ENCODE measurements around the gene SSC5D. TPM values are rescaled to one million over a fixed set of nuclear protein-coding genes. Genes with fewer than 3 reads are reported as not detected.

The SSC5D gene
- total RNA-seq, 1 experiment from 2014 or later: 0.86 TPM

DNA sequence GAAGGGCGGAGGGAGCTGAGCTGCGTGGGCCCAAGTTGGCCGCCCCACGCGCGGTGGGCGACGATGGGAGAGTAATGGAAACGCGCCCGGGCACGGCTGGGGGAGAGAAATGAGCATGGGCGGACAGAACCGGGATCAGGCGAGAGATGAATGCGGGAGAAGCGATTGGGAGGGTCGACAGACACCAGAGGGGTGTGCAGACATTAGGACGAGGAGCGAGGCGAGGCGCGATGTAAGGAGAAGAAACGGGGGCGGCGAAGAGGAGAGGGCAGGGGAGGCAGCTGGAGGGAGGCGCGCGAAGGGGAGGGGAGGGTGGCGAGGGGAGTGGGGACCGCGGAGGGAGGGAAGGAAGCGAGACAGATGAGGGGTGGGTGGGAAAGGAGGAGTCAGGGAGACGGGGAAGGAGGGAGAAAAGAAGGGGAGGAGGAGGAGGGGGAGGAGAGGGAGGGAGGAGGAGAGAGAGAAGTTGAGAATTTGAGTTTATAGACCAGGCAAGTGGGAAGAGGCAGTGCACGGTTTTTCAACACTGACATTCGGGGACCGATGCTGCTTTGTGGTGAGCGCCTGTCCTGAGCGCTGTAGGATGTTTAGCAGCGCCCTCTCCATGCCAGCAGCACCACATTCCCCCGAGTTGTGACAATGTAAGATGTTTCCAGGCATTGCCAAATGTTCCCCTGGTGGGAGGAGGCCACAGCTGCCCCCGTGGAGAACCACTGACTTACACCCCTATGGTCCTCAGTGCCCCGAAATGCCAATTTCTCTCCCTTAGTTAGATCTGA, 45.0 kb upstream of the SSC5D start, which contains the start of gene SHISA7:
Gene SHISA7 (minus strand): TSS at position 256 of the 779 bp plus-strand sequence. CDS start 437 bp downstream, outside the sequence.
- Histone ChIP-seq H3K9me3 (0 out of 2 replicates have a peak, but pooled peaks cover 3% of the 10 kb centered on the region), H3K4me3 (ENCODE audit: low read depth, low read length) (no peak within 1 kb of the TSS), H3K4me1 (peaks cover 11% of the 10 kb centered on the region; the same call in 1 of the 2 replicates), H3K36me3 (ENCODE audit: control insufficient read depth, insufficient read depth, low read length) (no peaks in the 10 kb centered on the region), H3K27me3 (replicated peaks; ENCODE audit: control insufficient read depth, insufficient read depth, low read length) (peaks cover 10% of the 10 kb centered on the region)
- no peaks in the 10 kb centered on the region for H3K9me3 Mint-ChIP-seq (ENCODE audit: unreplicated experiment)
- intact Hi-C loops (cut with micrococcal nuclease; ENCODE audit: unreplicated experiment): no loop called here
- no peaks in the 10 kb centered on the region for H3K4me1 Mint-ChIP-seq (ENCODE audit: low read depth, unreplicated experiment)
- ChIA-PET POLR2A (interaction anchor here (0.5 kb wide), 1 partner anchor 61 kb away, joined by 3 read pairs; no protein-coding TSS in a partner anchor), CTCF (no interaction called here)
- H3K36me3 Mint-ChIP-seq (ENCODE audit: insufficient read depth, unreplicated experiment): peaks cover 7% of the 10 kb centered on the region
- DNase-seq: no peak
- TF ChIP-seq, protein P1, sequence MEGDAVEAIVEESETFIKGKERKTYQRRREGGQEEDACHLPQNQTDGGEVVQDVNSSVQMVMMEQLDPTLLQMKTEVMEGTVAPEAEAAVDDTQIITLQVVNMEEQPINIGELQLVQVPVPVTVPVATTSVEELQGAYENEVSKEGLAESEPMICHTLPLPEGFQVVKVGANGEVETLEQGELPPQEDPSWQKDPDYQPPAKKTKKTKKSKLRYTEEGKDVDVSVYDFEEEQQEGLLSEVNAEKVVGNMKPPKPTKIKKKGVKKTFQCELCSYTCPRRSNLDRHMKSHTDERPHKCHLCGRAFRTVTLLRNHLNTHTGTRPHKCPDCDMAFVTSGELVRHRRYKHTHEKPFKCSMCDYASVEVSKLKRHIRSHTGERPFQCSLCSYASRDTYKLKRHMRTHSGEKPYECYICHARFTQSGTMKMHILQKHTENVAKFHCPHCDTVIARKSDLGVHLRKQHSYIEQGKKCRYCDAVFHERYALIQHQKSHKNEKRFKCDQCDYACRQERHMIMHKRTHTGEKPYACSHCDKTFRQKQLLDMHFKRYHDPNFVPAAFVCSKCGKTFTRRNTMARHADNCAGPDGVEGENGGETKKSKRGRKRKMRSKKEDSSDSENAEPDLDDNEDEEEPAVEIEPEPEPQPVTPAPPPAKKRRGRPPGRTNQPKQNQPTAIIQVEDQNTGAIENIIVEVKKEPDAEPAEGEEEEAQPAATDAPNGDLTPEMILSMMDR (IDR thresholded peaks at IDR 0.05; ENCODE audit: insufficient read depth in 1 of 2, low read depth in 1 of 2, low read length in 1 of 2, severe bottlenecking in 1 of 2, unreplicated experiment in 1 of 2): no peak
- BruUV-seq (replicated peaks): no TSS peak
- peak within 1 kb of the TSS; percentile 6 for H3K4me3 Mint-ChIP-seq (ENCODE audit: unreplicated experiment)
- peaks cover 41% of the 10 kb centered on the region for H3K27me3 Mint-ChIP-seq (ENCODE audit: insufficient read depth, unreplicated experiment)
- no peak within 1 kb of the TSS for H3K27ac Mint-ChIP-seq (ENCODE audit: unreplicated experiment)

DNA sequence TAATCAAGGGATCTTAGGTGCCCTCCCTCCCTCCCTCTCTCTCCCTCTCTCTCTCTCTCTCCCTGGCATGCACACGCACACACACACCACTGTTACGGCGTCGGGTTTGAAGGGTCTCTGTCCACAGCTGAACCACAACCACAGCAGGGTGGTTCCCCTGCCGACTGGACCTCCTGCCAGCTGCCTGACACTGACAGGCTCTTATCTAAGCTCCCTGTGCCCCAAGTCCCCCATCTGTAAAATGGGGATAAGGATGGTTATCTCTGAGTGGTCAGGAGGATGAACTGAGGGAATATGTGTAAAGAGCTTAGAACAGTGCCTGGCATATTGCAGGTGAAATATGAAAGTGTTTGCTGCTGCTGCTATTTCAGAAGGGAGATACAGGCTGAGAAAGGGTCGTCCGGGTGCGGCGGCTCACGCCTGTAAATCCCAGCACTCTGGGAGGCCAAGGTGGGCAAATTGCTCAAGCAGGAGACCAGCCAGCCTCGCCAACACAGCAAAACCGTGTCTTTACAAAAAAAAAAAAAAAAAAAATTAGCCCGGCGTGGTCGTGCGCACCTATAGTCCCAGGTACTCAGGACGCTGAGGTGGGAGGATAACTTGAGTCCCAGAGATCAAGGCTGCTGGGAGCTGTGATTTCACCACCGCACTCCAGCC, 44.3 kb upstream of the SSC5D start:
- POLR2A ChIA-PET: no interaction called here
- Mint-ChIP-seq H3K9me3 (ENCODE audit: unreplicated experiment) (no peaks in the 10 kb centered on the region), H3K36me3 (ENCODE audit: insufficient read depth, unreplicated experiment) (peaks cover 5% of the 10 kb centered on the region), H3K4me1 (ENCODE audit: low read depth, unreplicated experiment) (no peaks in the 10 kb centered on the region), H3K4me3 (ENCODE audit: unreplicated experiment) (no peak overlapping the region), H3K27ac (ENCODE audit: unreplicated experiment) (no peak overlapping the region), H3K27me3 (ENCODE audit: insufficient read depth, unreplicated experiment) (peaks cover 39% of the 10 kb centered on the region)
- Histone ChIP-seq H3K9me3 (0 out of 2 replicates have a peak, but pooled peaks cover 3% of the 10 kb centered on the region), H3K36me3 (ENCODE audit: control insufficient read depth, insufficient read depth, low read length) (no peaks in the 10 kb centered on the region), H3K27me3 (replicated peaks; ENCODE audit: control insufficient read depth, insufficient read depth, low read length) (peaks cover 10% of the 10 kb centered on the region), H3K4me1 (peaks cover 11% of the 10 kb centered on the region; the same call in 1 of the 2 replicates), H3K4me3 (ENCODE audit: low read depth, low read length) (no peak overlapping the region)
- no peak for DNase-seq
- BruUV-seq (replicated peaks): no TSS peak
- TF ChIP-seq, protein P1 (IDR thresholded peaks at IDR 0.05; ENCODE audit: insufficient read depth in 1 of 2, low read depth in 1 of 2, low read length in 1 of 2, severe bottlenecking in 1 of 2, unreplicated experiment in 1 of 2): no peak
- intact Hi-C loops (cut with micrococcal nuclease; ENCODE audit: unreplicated experiment): no loop called here
- CTCF ChIA-PET: interaction anchor here (0.5 to 1.2 kb wide), 2 partner anchors 18 to 298 kb away, joined by 3 to 4 read pairs; no protein-coding TSS in a partner anchor

DNA sequence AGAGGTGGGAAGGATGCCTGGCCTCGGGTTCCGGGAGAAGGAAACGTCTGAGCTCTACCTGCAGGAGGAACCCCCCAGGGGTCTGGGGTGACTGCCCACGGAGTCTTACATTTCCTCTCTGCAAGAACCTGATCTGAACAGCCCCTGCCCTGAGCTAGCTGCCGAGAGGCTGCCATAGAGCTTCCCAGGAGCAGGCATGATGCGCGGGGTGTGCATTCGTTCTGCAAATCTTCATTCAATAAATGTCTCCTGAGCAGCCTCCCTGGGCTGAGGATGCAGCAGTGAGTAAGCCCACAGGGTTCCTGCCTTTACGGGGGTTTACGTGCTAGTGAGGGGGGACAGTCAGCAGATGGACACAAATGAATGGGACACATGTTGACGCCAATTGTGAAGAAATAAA, 43.6 kb upstream of the SSC5D start:
- ChIA-PET CTCF (interaction anchor here (0.5 to 1.2 kb wide), 2 partner anchors 17 to 299 kb away, joined by 3 to 4 read pairs; no protein-coding TSS in a partner anchor), POLR2A (no interaction called here)
- H3K27ac Mint-ChIP-seq (ENCODE audit: unreplicated experiment): no peak overlapping the region
- BruUV-seq (replicated peaks): no TSS peak
- TF ChIP-seq, protein P1 (IDR thresholded peaks at IDR 0.05; ENCODE audit: insufficient read depth in 1 of 2, low read depth in 1 of 2, low read length in 1 of 2, severe bottlenecking in 1 of 2, unreplicated experiment in 1 of 2): no peak
- H3K27me3 Mint-ChIP-seq (ENCODE audit: insufficient read depth, unreplicated experiment): peaks cover 32% of the 10 kb centered on the region
- H3K4me1 ChIP-seq: peaks cover 11% of the 10 kb centered on the region; the same call in 1 of the 2 replicates
- intact Hi-C loops (cut with micrococcal nuclease; ENCODE audit: unreplicated experiment): no loop called here
- H3K9me3 Mint-ChIP-seq (ENCODE audit: unreplicated experiment): no peaks in the 10 kb centered on the region
- H3K4me3 ChIP-seq (ENCODE audit: low read depth, low read length): no peak overlapping the region
- DNase-seq: no peak
- 0 out of 2 replicates have a peak, but pooled peaks cover 3% of the 10 kb centered on the region for H3K9me3 ChIP-seq
- H3K4me3 Mint-ChIP-seq (ENCODE audit: unreplicated experiment): no peak overlapping the region
- H3K36me3 Mint-ChIP-seq (ENCODE audit: insufficient read depth, unreplicated experiment): no peaks in the 10 kb centered on the region
- no peaks in the 10 kb centered on the region for H3K4me1 Mint-ChIP-seq (ENCODE audit: low read depth, unreplicated experiment)
- peaks cover 10% of the 10 kb centered on the region for H3K27me3 ChIP-seq (replicated peaks; ENCODE audit: control insufficient read depth, insufficient read depth, low read length)
- no peaks in the 10 kb centered on the region for H3K36me3 ChIP-seq (ENCODE audit: control insufficient read depth, insufficient read depth, low read length)
